GM21619 (cell line): ENCODE results near the gene AGBL3.

Experiments used
- ATAC-seq: cut with Tn5 transposase; IDR thresholded peaks from one replicate; pipeline ENCODE4 v1.9.1; 2021; ENCODE audit not compliant: unreplicated experiment

AGBL3 gene

GRCh38 chr7:135143885-135144668, 157.8 kb downstream of the AGBL3 start:
- ATAC-seq = no peak

- no peak for ATAC-seq
These were observed 161.1 kb downstream of the AGBL3 start for GRCh38 chr7:135147341-135147898.

- ATAC-seq = peak; percentile 67
These were observed 161.8 kb downstream of the AGBL3 start, which contains the start of gene TMEM140 for GRCh38 chr7:135147899-135148721. Gene TMEM140, plus strand, starts transcription at chr7:135148072. Its CDS starts 16,370 bp downstream, at chr7:135164442.

GRCh38 chr7:135150072-135150782, 163.9 kb downstream of the AGBL3 start:
- no peak for ATAC-seq

GRCh38 chr7:135151132-135151531, 164.8 kb downstream of the AGBL3 start:
- no peak for ATAC-seq

DNA sequence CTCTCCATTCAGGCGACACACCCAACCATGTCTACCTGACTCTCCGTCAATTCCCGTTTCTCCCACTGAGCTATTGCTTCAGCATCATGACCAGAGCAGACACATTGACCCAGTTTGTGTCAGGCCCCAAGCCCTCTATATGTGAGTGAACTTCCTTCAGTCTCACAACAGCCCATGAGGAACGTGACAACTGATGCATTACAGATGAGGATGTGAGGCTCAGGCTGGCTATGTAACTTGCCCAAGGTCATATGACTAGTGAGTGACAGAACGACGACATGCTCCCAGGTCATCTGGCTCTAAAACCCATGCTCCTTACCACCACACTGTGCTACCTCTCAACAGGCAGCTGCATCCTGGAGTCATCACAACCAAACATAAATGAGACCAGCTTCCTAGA, 165.2 kb downstream of the AGBL3 start:
- no peak for ATAC-seq

GRCh38 chr7:135152442-135152841, 166.1 kb downstream of the AGBL3 start:
- no peak for ATAC-seq

DNA sequence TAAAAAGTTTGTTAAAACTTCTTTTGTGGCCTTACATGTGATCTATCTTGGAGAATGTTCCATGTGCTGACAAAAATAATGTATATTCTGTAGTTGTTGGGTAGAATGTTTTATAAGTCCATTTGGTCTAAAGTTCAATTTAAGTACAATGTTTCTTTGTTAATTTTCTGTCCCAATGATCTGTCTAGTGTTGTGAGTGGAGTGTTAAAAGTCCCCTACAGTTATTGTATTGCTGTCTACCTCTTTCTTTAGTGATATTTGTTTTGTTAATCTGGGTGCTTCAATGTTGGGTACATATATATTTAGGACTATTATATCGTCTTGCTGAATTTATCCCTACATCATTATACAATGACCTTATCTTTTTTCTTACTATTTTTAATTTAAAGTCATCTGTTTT, 168.4 kb downstream of the AGBL3 start:
- no peak for ATAC-seq

DNA sequence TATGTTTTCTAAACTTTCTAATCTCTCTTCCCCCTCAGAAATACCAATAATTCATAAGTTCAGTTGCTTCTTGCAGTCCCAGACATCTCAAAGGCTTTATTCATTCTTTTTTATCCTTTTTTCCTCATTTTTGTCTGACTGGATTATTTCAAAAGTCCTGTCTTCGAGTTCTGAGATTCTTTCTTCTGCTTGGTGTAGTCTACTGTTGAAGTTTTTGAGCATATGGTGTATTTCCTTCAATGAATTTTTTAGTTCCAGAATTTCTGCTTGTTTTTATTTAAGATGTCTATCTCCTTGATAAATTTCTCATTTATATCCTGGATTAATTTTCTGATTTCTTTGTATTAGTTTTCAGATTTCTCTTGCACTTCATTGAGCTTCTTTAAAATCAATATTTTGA, 170.0 kb downstream of the AGBL3 start:
- no peak for ATAC-seq

GRCh38 chr7:135158141-135158655, 171.9 kb downstream of the AGBL3 start:
- ATAC-seq = no peak

- ATAC-seq = no peak
These were observed 172.6 kb downstream of the AGBL3 start for GRCh38 chr7:135158874-135159273.

DNA sequence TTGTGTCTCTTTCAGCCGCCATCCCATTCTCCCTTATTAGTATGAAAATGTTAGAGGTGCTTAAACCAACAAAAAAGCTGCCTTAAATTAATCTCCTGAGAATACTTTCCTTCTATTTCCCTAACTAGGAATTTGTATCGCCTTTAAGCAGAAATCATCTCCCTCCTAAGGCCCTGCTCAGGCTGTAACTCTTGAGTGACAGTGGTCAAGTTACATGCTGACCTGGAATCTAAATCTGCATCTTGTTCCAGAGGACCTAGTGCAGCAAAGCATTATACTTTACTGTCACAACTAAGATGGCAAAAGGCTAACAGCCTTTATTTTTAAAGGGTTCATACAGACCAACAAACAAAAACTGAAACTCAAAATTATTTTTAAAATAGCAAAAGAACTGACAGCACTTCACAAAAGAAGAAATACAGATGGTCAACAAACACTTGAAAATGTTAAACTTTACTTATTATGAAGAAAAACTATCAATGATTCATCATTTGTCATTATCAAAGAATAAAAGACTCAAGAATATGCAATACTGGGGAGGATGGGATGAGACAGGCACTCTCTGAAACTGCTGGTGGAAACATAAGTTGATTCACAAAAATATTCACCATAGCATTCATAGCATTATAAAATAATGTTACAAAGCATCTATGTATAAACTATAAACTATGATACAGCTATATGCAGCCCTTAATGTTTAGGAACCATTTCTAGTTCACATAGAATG, 173.2 kb downstream of the AGBL3 start:
- no peak for ATAC-seq

DNA sequence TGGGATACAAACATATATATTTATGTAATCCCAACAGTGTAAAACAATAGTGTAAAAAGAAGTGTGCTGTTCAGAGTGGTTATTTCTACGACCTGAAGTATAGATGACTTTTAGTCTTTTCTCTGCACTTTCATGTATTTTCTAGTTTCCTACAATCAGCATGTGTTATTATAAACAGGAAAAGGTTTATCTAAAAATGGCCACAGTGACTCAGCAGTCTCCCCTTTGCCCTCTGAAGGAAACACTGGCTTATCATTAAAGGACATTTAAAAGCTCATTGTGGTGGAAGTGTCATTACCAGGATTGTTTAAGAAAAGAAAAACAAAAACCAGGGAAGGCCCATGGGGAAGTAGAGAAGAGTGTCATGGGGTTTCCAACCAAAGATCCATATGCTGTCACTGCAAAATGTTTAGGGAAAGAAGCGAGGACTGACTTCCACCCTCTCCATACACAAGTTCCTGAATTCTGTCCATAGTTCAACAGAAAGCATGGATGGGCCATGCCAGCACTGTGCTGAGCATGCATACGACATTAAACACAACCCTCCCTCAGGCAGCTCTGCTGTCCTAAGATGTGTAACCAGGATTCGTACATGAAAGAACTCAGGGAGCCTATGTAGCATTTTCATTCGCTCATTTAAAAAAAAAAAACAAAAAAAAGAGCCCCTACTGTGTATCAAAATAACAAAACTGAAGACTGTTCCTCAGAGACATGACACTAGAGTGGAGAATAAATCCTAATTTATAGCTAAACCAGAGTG, 174.0 kb downstream of the AGBL3 start:
- peak; percentile 57 for ATAC-seq

DNA sequence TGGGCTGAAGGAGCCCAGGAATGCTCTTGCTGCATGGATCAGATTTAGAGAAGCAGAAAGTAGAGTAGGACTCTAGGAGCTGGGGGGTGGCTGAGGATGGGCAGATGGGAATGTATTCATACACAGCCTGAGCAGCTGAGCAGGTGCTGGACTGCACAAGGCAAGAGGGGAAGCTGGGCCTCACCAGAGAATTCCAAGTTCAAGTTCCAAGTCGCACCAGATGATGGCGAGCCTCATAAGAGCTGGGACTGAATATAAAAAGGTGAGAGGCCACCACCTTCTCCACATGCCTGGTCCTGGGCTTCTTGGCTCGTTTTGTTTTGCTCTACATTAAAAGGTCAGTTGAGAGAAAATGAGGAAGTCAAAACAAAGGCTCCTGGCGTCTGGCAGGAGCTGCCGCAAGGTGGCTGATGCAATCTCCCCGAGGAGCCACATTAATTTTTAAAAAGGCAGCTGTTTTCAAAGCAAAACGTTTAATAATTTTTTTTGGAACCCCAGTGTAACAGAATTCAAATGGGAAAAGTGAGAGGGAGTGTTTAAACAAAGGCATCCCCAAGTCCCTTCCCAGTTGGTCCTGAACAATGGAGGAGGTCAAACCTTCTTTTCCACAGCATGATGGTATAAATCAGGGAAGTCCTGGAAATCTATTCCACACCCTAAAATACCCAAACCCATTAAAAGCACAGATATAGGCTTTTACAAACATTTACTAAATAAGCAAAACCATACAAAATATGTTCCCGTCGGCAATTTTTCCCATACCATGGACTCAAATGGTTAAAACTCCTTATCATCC, 174.7 kb downstream of the AGBL3 start:
- no peak for ATAC-seq

DNA sequence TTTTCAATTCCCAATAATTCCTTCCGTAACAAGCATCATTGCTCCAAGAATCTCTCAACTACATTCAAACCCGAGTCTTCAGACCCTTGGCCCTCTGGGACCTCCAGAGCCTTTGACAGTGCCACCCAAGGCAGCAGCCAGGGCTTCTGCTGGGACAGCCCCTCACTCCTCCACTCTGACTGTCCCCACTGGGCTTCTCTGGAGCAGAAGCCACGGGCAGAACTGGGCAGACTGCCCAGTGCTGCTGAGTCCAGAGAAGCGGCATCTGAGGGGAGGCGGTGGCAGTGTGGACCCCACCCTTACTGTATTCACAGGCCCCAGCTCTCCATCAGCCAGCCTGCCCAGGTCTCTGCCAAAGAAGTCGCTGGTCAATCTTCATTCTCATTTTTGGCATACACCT, 175.4 kb downstream of the AGBL3 start:
- no peak for ATAC-seq

DNA sequence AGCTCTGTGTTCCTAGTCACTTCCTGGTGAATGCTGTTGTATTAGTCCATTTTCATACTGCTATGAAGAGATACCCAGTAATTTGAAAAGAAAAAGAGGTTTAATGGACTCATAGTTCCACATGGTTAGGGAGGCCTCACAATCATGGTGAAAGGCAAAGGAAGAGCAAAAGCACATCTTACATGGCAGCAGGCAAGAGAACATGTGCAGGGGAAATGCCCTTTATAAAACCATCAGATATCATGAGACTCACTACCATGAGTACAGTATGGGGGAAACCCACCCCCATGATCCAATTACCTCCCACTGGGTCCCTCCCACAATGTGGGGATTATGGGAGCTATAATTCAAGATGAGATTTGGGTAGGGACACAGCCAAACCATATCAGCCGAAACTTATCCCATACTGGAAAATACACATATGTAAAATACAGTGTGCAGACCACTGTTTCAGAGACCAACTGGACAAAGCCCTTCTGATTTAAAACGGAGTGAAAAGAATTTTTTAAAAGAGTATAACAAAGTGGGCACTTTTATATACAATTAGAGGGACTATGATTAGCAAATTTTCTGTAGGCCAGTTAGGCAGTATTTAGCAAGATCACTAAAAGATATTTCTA, 176.2 kb downstream of the AGBL3 start:
- no peak for ATAC-seq

DNA sequence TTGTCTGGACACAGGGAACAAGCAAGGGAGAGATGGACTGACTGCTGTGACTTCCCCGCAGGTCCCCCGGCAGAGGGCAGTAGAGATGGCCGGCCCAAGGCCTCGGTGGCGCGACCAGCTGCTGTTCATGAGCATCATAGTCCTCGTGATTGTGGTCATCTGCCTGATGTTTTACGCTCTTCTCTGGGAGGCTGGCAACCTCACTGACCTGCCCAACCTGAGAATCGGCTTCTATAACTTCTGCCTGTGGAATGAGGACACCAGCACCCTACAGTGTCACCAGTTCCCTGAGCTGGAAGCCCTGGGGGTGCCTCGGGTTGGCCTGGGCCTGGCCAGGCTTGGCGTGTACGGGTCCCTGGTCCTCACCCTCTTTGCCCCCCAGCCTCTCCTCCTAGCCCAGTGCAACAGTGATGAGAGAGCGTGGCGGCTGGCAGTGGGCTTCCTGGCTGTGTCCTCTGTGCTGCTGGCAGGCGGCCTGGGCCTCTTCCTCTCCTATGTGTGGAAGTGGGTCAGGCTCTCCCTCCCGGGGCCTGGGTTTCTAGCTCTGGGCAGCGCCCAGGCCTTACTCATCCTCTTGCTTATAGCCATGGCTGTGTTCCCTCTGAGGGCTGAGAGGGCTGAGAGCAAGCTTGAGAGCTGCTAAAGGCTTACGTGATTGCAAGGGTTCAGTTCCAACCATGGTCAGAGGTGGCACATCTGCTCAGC, 178.2 kb downstream of the AGBL3 start:
- ATAC-seq = no peak

- ATAC-seq = no peak
These were observed 179.6 kb downstream of the AGBL3 start for GRCh38 chr7:135165862-135166261.
